Muscle layer of duodenum (tissue), 2 donors: ENCODE results near the gene AKT3.

Experiments used
- H3K27ac ChIP-seq: one replicate; pipeline ENCODE4 v1.7.0; 2013; ENCODE audit warnings: mild to moderate bottlenecking, low read length
- H3K27me3 ChIP-seq: one replicate; pipeline ENCODE4 v1.7.0; 2013; ENCODE audit warnings: low read depth, mild to moderate bottlenecking, control low read depth, low read length
- H3K36me3 ChIP-seq, 2 donors: one replicate each; pipeline ENCODE4 v1.7.0; 2013; ENCODE audit warnings: low read length in 2 of 2, control low read depth in 1 of 2, mild to moderate bottlenecking in 1 of 2; ENCODE audit not compliant: insufficient read depth in 2 of 2, control insufficient read depth in 1 of 2
- H3K4me1 ChIP-seq, 2 donors: one replicate each; pipeline ENCODE4 v1.7.0; 2013; ENCODE audit warnings: low read length in 2 of 2, mild to moderate bottlenecking in 2 of 2, control low read depth in 1 of 2, moderate library complexity in 1 of 2; ENCODE audit not compliant: insufficient read depth in 2 of 2, control insufficient read depth in 1 of 2
- H3K4me3 ChIP-seq, 2 donors: one replicate each; pipeline ENCODE4 v1.7.0; 2013; ENCODE audit warnings: low read length in 2 of 2, low read depth in 1 of 2, mild to moderate bottlenecking in 1 of 2
- H3K9me3 ChIP-seq, 2 donors: one replicate each; pipeline ENCODE4 v1.7.0; 2013; ENCODE audit warnings: low read length in 2 of 2, control low read depth in 1 of 2, mild to moderate bottlenecking in 1 of 2; ENCODE audit not compliant: control insufficient read depth in 1 of 2
- donor health status: healthy.

AKT3 gene

GRCh38 chr1:243550276-243550675 is 299.8 kb downstream of the AKT3 start:
- Histone ChIP-seq H3K36me3 (no peaks in the 10 kb centered on the region), H3K27me3 (no peaks in the 10 kb centered on the region), H3K9me3 (no peaks in the 10 kb centered on the region), H3K4me1 (peaks cover 0 to 3% of the 10 kb centered on the region in 2 donors), H3K27ac (no peak overlapping the region), H3K4me3 (no peak overlapping the region)

GRCh38 chr1:243549791-243550190 is 300.3 kb downstream of the AKT3 start:
- no peaks in the 10 kb centered on the region for H3K9me3 ChIP-seq
- H3K36me3 ChIP-seq, result no peaks in the 10 kb centered on the region
- no peaks in the 10 kb centered on the region for H3K27me3 ChIP-seq
- no peak overlapping the region for H3K4me3 ChIP-seq
- H3K4me1 ChIP-seq, result peaks cover 0 to 3% of the 10 kb centered on the region in 2 donors
- no peak overlapping the region for H3K27ac ChIP-seq

- Histone ChIP-seq H3K27ac (no peak overlapping the region), H3K4me3 (no peak overlapping the region), H3K36me3 (peaks cover 0 to 3% of the 10 kb centered on the region in 2 donors), H3K9me3 (no peaks in the 10 kb centered on the region), H3K27me3 (no peaks in the 10 kb centered on the region), H3K4me1 (peaks cover 0 to 3% of the 10 kb centered on the region in 2 donors)
Measured at GRCh38 chr1:243549108-243549507, 300.9 kb downstream of the AKT3 start.

DNA sequence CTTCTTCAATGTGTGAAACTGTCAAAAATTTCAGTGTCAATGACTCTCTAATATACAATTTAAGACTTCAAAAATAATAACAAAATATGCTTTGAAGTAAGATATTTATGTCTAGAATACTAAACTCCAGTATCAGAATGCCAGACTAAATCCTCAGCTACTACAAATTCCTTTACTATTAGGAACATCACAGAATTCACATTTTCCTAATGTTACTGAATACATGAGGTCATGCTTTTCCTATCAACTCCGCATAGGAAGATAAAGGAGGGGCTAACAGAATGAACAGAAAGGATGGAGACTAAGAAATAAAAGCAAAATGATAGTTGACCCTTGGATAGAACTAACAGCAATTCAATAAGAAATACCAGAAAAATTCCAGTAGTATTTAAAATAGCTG is 301.5 kb downstream of the AKT3 start:
- H3K27me3 ChIP-seq, result no peaks in the 10 kb centered on the region
- no peak overlapping the region for H3K4me3 ChIP-seq

GRCh38 chr1:243547891-243548290 is 302.2 kb downstream of the AKT3 start:
- peaks cover 0 to 4% of the 10 kb centered on the region in 2 donors for H3K36me3 ChIP-seq
- H3K9me3 ChIP-seq, result no peaks in the 10 kb centered on the region
- peaks cover 0 to 3% of the 10 kb centered on the region in 2 donors for H3K4me1 ChIP-seq
- H3K27ac ChIP-seq, result no peak overlapping the region
- H3K27me3 ChIP-seq, result no peaks in the 10 kb centered on the region
- no peak overlapping the region for H3K4me3 ChIP-seq

More for the DNA sequence above, 301.5 kb downstream of the AKT3 start:
- Histone ChIP-seq H3K36me3 (peaks cover 0 to 4% of the 10 kb centered on the region in 2 donors), H3K9me3 (no peaks in the 10 kb centered on the region), H3K27ac (no peak overlapping the region), H3K4me1 (peaks cover 0 to 3% of the 10 kb centered on the region in 2 donors)

DNA sequence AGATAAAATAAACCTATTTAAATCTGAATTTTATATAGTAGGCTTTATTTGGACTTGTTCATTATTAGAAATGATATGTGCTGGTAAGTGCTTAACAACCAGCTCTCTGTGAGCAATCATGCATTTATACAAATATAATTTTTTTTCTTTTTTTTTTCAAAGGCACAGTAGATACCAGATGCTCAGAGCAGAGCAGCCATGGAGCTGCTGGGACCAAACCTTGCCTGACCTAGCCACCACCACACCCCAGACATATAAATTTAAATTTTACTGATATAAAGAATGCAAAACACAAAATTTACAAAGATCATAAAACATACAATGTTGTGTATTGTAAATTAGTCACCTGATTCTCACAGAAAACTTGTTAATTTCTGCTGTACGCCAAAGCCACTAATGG is 303.6 kb downstream of the AKT3 start:
- Histone ChIP-seq H3K27me3 (no peaks in the 10 kb centered on the region), H3K27ac (no peak overlapping the region), H3K4me1 (peaks cover 0 to 3% of the 10 kb centered on the region in 2 donors), H3K36me3 (peaks cover 0 to 4% of the 10 kb centered on the region in 2 donors), H3K4me3 (no peak overlapping the region), H3K9me3 (no peaks in the 10 kb centered on the region)

- H3K9me3 ChIP-seq, result no peaks in the 10 kb centered on the region
- H3K36me3 ChIP-seq, result peaks cover 0 to 4% of the 10 kb centered on the region in 2 donors
- no peak overlapping the region for H3K4me3 ChIP-seq
- H3K27me3 ChIP-seq, result no peaks in the 10 kb centered on the region
- no peak overlapping the region for H3K27ac ChIP-seq
- no peaks in the 10 kb centered on the region for H3K4me1 ChIP-seq
Measured at GRCh38 chr1:243543501-243543900, 306.5 kb downstream of the AKT3 start.

DNA sequence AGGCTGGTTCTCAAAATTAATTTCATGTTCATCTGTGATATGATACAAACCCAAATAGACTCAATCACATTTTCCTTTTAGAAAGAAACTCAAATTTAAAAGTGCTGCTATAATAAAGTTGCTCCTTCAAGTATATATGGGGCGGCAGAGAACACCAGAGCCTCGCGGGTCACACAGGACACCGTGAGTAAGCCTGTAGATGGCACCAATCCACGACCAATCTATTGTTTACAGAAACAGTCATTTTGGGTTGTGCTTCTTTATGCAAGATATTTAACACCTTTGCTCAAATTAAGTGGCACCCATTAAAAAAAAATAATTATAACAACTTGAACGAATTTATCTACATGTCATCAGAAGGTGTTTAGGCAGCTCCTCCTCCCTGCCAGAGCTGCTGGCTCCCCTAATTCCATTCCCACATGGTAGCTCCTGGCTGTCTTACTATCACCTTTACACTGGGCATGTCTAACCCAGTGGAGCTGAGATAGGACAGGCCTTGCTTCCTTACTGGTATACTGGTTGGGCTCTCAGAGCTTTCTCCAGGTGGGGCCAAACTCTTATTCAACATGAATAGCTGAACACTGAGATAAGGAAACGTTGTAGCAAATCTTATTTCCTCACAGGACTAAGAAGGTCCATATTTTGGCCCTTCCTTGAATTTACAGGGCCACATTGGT is 307.2 kb downstream of the AKT3 start:
- H3K27me3 ChIP-seq, result no peaks in the 10 kb centered on the region
- no peak overlapping the region for H3K27ac ChIP-seq
- peaks cover 0 to 4% of the 10 kb centered on the region in 2 donors for H3K36me3 ChIP-seq
- H3K4me3 ChIP-seq, result no peak overlapping the region
- H3K9me3 ChIP-seq, result no peaks in the 10 kb centered on the region
- H3K4me1 ChIP-seq, result no peaks in the 10 kb centered on the region

GRCh38 chr1:243539636-243540035 is 310.4 kb downstream of the AKT3 start:
- Histone ChIP-seq H3K4me3 (no peak overlapping the region), H3K27me3 (no peaks in the 10 kb centered on the region), H3K27ac (no peak overlapping the region), H3K4me1 (no peaks in the 10 kb centered on the region), H3K9me3 (no peaks in the 10 kb centered on the region), H3K36me3 (peaks cover 0 to 4% of the 10 kb centered on the region in 2 donors)

- no peaks in the 10 kb centered on the region for H3K4me1 ChIP-seq
- no peaks in the 10 kb centered on the region for H3K27me3 ChIP-seq
- H3K27ac ChIP-seq, result no peak overlapping the region
- no peak overlapping the region for H3K4me3 ChIP-seq
- no peaks in the 10 kb centered on the region for H3K36me3 ChIP-seq
- H3K9me3 ChIP-seq, result no peaks in the 10 kb centered on the region
Measured at GRCh38 chr1:243535014-243535413, 315.0 kb downstream of the AKT3 start.

GRCh38 chr1:243529512-243529911 is 320.5 kb downstream of the AKT3 start:
- no peaks in the 10 kb centered on the region for H3K36me3 ChIP-seq

More at GRCh38 chr1:243529512-243529911, 320.5 kb downstream of the AKT3 start:
- Histone ChIP-seq H3K27ac (no peak overlapping the region), H3K4me3 (no peak overlapping the region), H3K27me3 (no peaks in the 10 kb centered on the region), H3K4me1 (peaks cover 0 to 3% of the 10 kb centered on the region in 2 donors), H3K9me3 (no peaks in the 10 kb centered on the region)
